Smooth muscle cell (in vitro differentiated cells): ENCODE results near the gene NSUN4. TPM values are rescaled to one million over a fixed set of nuclear protein-coding genes. Genes with fewer than 3 reads are reported as not detected.

Source experiments
- DNase-seq: peaks from one replicate; lab custom pipeline; 2025; ENCODE audit not compliant: unreplicated experiment; lab: John Stamatoyannopoulos, UW
- H2AFZ ChIP-seq: fragments of 200-600 bp; sonication (generic); 2 replicates; pipeline ENCODE4 v1.6.0; 2016; ENCODE audit warnings: antibody characterized with exemption, low read depth, mild to moderate bottlenecking
- H3F3A ChIP-seq: fragments of 200-600 bp; sonication (generic); 2 replicates; pipeline ENCODE4 v1.6.0; 2017; ENCODE audit warnings: antibody characterized with exemption, low read depth
- H3K27ac ChIP-seq: fragments of 200-600 bp; sonication (generic); 2 replicates; pipeline ENCODE4 v1.5.1; 2016; ENCODE audit warnings: low read depth, mild to moderate bottlenecking
- H3K27me3 ChIP-seq: fragments of 200-600 bp; sonication (generic); 2 replicates; pipeline ENCODE4 v1.6.1; 2016; ENCODE audit warnings: low read depth, mild to moderate bottlenecking
- H3K36me3 ChIP-seq: fragments of 200-600 bp; sonication (generic); 2 replicates; pipeline ENCODE4 v1.5.1; 2016; ENCODE audit warnings: low read depth
- H3K4me1 ChIP-seq: fragments of 200-600 bp; sonication (generic); 2 replicates; pipeline ENCODE4 v1.5.1; 2016; ENCODE audit warnings: low read depth
- H3K4me2 ChIP-seq: fragments of 200-600 bp; sonication (generic); 2 replicates; pipeline ENCODE4 v1.6.0; 2016; ENCODE audit warnings: mild to moderate bottlenecking
- H3K4me3 ChIP-seq: fragments of 200-600 bp; sonication (generic); 2 replicates; pipeline ENCODE4 v1.5.1; 2016; ENCODE audit warnings: mild to moderate bottlenecking
- H3K79me2 ChIP-seq: fragments of 200-600 bp; sonication (generic); 2 replicates; pipeline ENCODE4 v1.6.0; 2016; ENCODE audit warnings: low read depth, mild to moderate bottlenecking
- H3K9ac ChIP-seq: fragments of 200-600 bp; sonication (generic); 2 replicates; pipeline ENCODE4 v1.6.0; 2016; ENCODE audit warnings: low read depth
- H3K9me3 ChIP-seq: fragments of 200-600 bp; sonication (generic); replicated peaks from 2 replicates; pipeline ENCODE4 v1.5.1; 2016; ENCODE audit warnings: low read depth
- H4K20me1 ChIP-seq: fragments of 200-600 bp; sonication (generic); 2 replicates; pipeline ENCODE4 v1.6.0; 2016; ENCODE audit warnings: low read depth
- WGBS: methylation state at CpG from one replicate; pipeline ENCODE4 v1.1.7; 2016; ENCODE audit warnings: low lambda C conversion rate; 5-methylcytosine and 5-hydroxymethylcytosine counted together
- polyA plus RNA-seq: library from polyadenylated mRNA; unstranded; fragments of >200 nt; fragmentation: Nextera tagmentation; extraction: Ambion mirVana; gene quantifications from 2 replicates; pipeline ENCODE4 v1.2.1, GENCODE V29; 2016
- total RNA-seq: library from RNA; depleted of rRNA; stranded (reverse); fragments of >200 nt; gene quantifications from 2 replicates; pipeline ENCODE4 v1.2.3, GENCODE V29; 2014
- TF ChIP-seq, protein P1 (sequence below): fragments of 200-600 bp; sonication (generic); IDR thresholded peaks from 2 replicates; pipeline ENCODE4 v1.5.1; 2017; ENCODE audit warnings: borderline replicate concordance, mild to moderate bottlenecking, antibody characterized with exemption; ENCODE audit not compliant: insufficient read depth, poor library complexity, severe bottlenecking

Gene NSUN4
- total and polyA plus RNA-seq, 2 experiments from 2014 or later: 10.8 to 14.1 TPM

DNA sequence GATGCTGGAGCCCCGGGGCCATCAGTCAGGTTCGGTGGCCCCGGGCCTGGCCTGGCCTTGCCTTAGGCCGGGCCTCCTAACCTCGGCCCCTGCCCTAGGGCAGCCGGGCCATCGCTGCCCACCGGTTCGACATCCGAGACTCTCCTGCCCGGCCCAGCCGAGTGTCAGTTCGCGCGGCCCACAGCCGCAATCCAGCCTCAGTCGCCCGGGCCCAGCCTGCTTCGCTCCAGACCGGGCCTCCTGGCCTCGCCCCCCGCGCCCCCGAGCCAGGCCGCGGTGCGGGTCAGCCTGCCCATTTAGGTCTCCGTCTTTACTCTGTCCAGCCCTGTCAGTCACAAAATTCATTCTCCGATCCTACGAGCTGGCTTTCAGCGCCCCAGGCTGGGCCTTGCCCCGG lies 38.0 kb upstream of the NSUN4 start:
- peaks cover 23% of the 10 kb centered on the region for H3K4me1 ChIP-seq
- no peaks in the 10 kb centered on the region for H3K36me3 ChIP-seq
- H4K20me1 ChIP-seq: peaks cover 73% of the 10 kb centered on the region
- H3K27ac ChIP-seq: peak overlapping the region; percentile 89
- peaks cover 93% of the 10 kb centered on the region for H3K79me2 ChIP-seq
- no peaks in the 10 kb centered on the region for H3K9me3 ChIP-seq
- H3K4me2 ChIP-seq: peak overlapping the region; percentile 96
- TF ChIP-seq, protein P1, sequence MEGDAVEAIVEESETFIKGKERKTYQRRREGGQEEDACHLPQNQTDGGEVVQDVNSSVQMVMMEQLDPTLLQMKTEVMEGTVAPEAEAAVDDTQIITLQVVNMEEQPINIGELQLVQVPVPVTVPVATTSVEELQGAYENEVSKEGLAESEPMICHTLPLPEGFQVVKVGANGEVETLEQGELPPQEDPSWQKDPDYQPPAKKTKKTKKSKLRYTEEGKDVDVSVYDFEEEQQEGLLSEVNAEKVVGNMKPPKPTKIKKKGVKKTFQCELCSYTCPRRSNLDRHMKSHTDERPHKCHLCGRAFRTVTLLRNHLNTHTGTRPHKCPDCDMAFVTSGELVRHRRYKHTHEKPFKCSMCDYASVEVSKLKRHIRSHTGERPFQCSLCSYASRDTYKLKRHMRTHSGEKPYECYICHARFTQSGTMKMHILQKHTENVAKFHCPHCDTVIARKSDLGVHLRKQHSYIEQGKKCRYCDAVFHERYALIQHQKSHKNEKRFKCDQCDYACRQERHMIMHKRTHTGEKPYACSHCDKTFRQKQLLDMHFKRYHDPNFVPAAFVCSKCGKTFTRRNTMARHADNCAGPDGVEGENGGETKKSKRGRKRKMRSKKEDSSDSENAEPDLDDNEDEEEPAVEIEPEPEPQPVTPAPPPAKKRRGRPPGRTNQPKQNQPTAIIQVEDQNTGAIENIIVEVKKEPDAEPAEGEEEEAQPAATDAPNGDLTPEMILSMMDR: no peak
- DNase-seq: no peak
- H2AFZ ChIP-seq: peak overlapping the region; percentile 44
- H3F3A ChIP-seq: peaks cover 9% of the 10 kb centered on the region
- WGBS: 0% methylated on average over 26 of the region's 32 CpGs
- peak overlapping the region; percentile 99 for H3K9ac ChIP-seq
- peak overlapping the region; percentile 79 for H3K4me3 ChIP-seq
- no peaks in the 10 kb centered on the region for H3K27me3 ChIP-seq

DNA sequence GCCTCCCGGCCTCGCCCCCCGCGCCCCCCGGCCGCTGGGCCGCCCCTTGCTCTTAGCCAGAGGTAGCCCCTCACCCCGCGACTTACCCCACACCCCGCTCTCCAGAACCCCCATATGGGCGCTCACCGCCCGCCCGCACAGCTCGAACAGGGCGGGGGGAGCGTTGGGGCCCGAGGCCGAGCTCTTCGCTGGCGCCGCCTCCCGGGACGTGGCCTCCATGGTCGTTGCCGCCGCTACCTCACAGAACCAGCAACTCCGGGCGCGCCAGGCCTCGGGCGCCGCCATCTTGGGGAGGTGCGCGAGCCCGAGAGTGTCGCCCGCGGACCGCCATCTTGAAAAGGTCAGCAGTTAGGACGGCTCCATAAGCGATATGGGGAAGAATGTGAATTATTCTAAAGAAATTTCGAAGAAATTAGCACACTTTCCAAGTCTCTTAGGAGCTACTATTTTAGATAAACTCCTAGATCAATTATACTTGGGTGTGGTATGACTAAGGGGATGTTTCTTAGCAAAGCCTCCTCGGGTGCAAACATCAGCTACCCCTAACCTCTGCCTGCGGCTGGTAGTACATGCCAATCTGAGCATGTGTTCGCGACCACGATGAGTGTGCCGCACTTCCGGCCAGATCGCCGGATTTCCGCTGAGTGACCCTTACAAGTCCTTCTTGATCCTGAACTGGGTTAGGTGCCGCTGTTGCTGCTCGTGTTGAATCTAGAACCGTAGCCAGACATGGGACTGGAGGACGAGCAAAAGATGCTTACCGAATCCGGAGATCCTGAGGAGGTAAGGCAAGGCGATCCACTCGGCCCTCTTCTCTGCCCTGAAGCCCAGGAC lies 37.4 kb upstream of the NSUN4 start, which contains the start of the genes LRRC41 and UQCRH:
Gene LRRC41 (minus strand): TSS at position 579 of the 834 bp plus-strand sequence. CDS start 294 bp downstream, at position 285.
Gene UQCRH (plus strand): TSS at position 661 of the 834 bp plus-strand sequence. CDS start 69 bp downstream, at position 730.
- Histone ChIP-seq H3K36me3 (no peaks in the 10 kb centered on the region), H2AFZ (peak within 1 kb of the TSS; percentile 44), H3K27me3 (no peaks in the 10 kb centered on the region), H3K4me3 (peak within 1 kb of the TSS; percentile 79), H4K20me1 (peaks cover 73% of the 10 kb centered on the region), H3K4me2 (peak within 1 kb of the TSS; percentile 96), H3F3A (peaks cover 9% of the 10 kb centered on the region), H3K27ac (peak within 1 kb of the TSS; percentile 89), H3K9ac (peak within 1 kb of the TSS; percentile 99), H3K4me1 (peaks cover 23% of the 10 kb centered on the region), H3K79me2 (peaks cover 93% of the 10 kb centered on the region), H3K9me3 (no peaks in the 10 kb centered on the region)
- TF ChIP-seq, protein P1: no peak
- peak; percentile 80 for DNase-seq
- WGBS: 1% methylated on average over 51 of the region's 61 CpGs

DNA sequence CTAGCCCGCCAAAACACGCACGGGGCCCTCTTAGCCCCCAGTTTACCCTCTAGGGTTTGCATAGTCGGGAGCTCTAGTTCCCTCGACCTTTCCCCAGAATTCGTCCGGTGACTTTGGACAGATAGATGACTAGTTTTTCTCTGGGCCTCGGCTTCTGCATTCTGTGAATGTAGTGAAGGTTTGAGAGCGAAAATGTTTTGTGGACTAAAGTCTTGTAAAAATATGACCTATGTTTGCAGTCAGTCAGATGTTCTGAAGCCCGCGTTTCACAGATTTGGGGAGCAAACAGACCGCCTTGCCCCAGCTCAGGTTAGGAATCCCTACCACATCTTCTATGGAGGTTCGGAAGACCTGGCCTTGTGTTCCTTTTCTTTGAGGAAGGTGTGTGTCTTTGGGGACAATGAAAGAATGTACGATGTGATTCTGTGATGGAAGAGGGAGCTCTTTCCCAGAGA lies 36.7 kb upstream of the NSUN4 start:
- no peaks in the 10 kb centered on the region for H3K9me3 ChIP-seq
- under 1% methylated on average over 14 of the region's 14 CpGs for WGBS
- no peaks in the 10 kb centered on the region for H3K27me3 ChIP-seq
- peak overlapping the region; percentile 79 for H3K4me3 ChIP-seq
- H3K79me2 ChIP-seq: peaks cover 93% of the 10 kb centered on the region
- DNase-seq: no peak
- TF ChIP-seq, protein P1: no peak
- H2AFZ ChIP-seq: peak overlapping the region; percentile 44
- H3K4me1 ChIP-seq: peaks cover 23% of the 10 kb centered on the region
- H3K4me2 ChIP-seq: peak overlapping the region; percentile 96
- no peaks in the 10 kb centered on the region for H3K36me3 ChIP-seq
- H3F3A ChIP-seq: peaks cover 9% of the 10 kb centered on the region
- peaks cover 73% of the 10 kb centered on the region for H4K20me1 ChIP-seq
- H3K9ac ChIP-seq: peak overlapping the region; percentile 99
- peak overlapping the region; percentile 89 for H3K27ac ChIP-seq
